IMR-90 (cell line): Measurements from ENCODE around the gene LRRK2. TPM values are rescaled to one million over a fixed set of nuclear protein-coding genes. Genes with fewer than 3 reads are reported as not detected.
A peak's percentile ranks its signal among the peaks of the same experiment; 100 is the strongest.

Source experiments
- ATAC-seq: fragments of 200-7000 bp; cut with Tn5 transposase; 2 replicates; pipeline ENCODE4 v1.9.1; 2020; ENCODE audit warnings: low read depth, mild to moderate bottlenecking, moderate library complexity
- BruUV-seq: library from RNA; stranded (reverse); fragments of 400-500 nt; replicated peaks from 2 replicates; lab custom pipeline; 2021; lab: Mats Ljungman, UMichigan
- CTCF ChIA-PET: fragments of 300-600 bp; formaldehyde crosslinking; extraction: SDS; loops from one replicate; lab custom pipeline; 2021; ENCODE audit warnings: antibody characterized with exemption; lab: Yijun Ruan, JAX
- POLR2A ChIA-PET: fragments of 300-600 bp; sonication (Branson Sonifier 250); formaldehyde crosslinking; loops from one replicate; lab custom pipeline; 2022; ENCODE audit warnings: antibody characterized with exemption; ENCODE audit not compliant: unreplicated experiment; lab: Charles Lee
- DNase-seq: peaks from one replicate; pipeline ENCODE4 v3.0.0; 2013
- H2AFZ ChIP-seq: replicated peaks from 2 replicates; pipeline ENCODE3; 2013; ENCODE audit warnings: low read length, mild to moderate bottlenecking; ENCODE audit not compliant: poor library complexity
- H2AK5ac ChIP-seq: 2 replicates; pipeline ENCODE4 v1.6.1; 2013; ENCODE audit warnings: low read depth, low read length, inconsistent platforms
- H2AK9ac ChIP-seq: replicated peaks from 2 replicates; pipeline ENCODE3; 2013; ENCODE audit warnings: mild to moderate bottlenecking, low read depth, low read length, moderate library complexity; ENCODE audit not compliant: poor library complexity
- H2BK120ac ChIP-seq: 2 replicates; pipeline ENCODE4 v1.6.1; 2013; ENCODE audit warnings: low read depth, low read length, inconsistent platforms
- H2BK15ac ChIP-seq: 3 replicates; pipeline ENCODE4 v1.6.1; 2013; ENCODE audit warnings: low read depth, low read length, inconsistent platforms
- H2BK20ac ChIP-seq: 2 replicates; pipeline ENCODE4 v1.6.1; 2013; ENCODE audit warnings: low read depth, mild to moderate bottlenecking, inconsistent platforms, low read length, moderate library complexity
- H2BK5ac ChIP-seq: 2 replicates; pipeline ENCODE4 v1.6.1; 2013; ENCODE audit warnings: mild to moderate bottlenecking, low read depth, low read length, inconsistent platforms; ENCODE audit not compliant: poor library complexity, severe bottlenecking
- H3K14ac ChIP-seq: replicated peaks from 2 replicates; pipeline ENCODE4 v1.6.1; 2013; ENCODE audit warnings: low read depth, low read length, inconsistent platforms
- H3K18ac ChIP-seq: 2 replicates; pipeline ENCODE4 v1.6.1; 2013; ENCODE audit warnings: low read depth, low read length, control low read depth
- H3K23ac ChIP-seq: 2 replicates; pipeline ENCODE4 v1.6.1; 2013; ENCODE audit warnings: low read depth, low read length, inconsistent platforms
- H3K27ac ChIP-seq: 2 replicates; pipeline ENCODE4 v1.5.1; 2013; ENCODE audit warnings: mild to moderate bottlenecking, control low read depth, low read length; ENCODE audit not compliant: insufficient read depth
- H3K27me3 ChIP-seq: 2 replicates; pipeline ENCODE4 v1.6.1; 2013; ENCODE audit warnings: low read length; ENCODE audit not compliant: control insufficient read depth, insufficient read depth
- H3K36me3 ChIP-seq: 2 replicates; pipeline ENCODE4 v1.6.1; 2013; ENCODE audit warnings: low read length, mixed read lengths; ENCODE audit not compliant: control insufficient read depth, insufficient read depth
- H3K4ac ChIP-seq: 2 replicates; pipeline ENCODE4 v1.6.1; 2013; ENCODE audit warnings: low read depth, low read length, inconsistent platforms
- H3K4me1 ChIP-seq: 2 replicates; pipeline ENCODE4 v1.6.1; 2013; ENCODE audit warnings: low read length, mixed read lengths; ENCODE audit not compliant: control insufficient read depth, insufficient read depth
- H3K4me2 ChIP-seq: 2 replicates; pipeline ENCODE4 v1.6.1; 2013; ENCODE audit warnings: low read depth, mild to moderate bottlenecking, control low read depth, low read length, moderate library complexity
- H3K4me3 ChIP-seq: 2 replicates; pipeline ENCODE4 v1.5.1; 2013; ENCODE audit warnings: low read depth, mild to moderate bottlenecking, control low read depth, low read length, moderate library complexity; ENCODE audit not compliant: insufficient read depth
- H3K56ac ChIP-seq: 2 replicates; pipeline ENCODE4 v1.6.1; 2013; ENCODE audit warnings: low read length, inconsistent platforms; ENCODE audit not compliant: insufficient read depth; ENCODE audit errors: extremely low read depth
- H3K79me1 ChIP-seq, 2 experiments: 2 replicates each; pipeline ENCODE4 v1.6.1; 2013; ENCODE audit warnings: low read length in 2 of 2, inconsistent platforms in 1 of 2, low read depth in 1 of 2
- H3K9ac ChIP-seq: 2 replicates; pipeline ENCODE4 v1.6.1; 2013; ENCODE audit warnings: low read depth, low read length, control low read depth
- H3K9me1 ChIP-seq: 2 replicates; pipeline ENCODE4 v1.6.1; 2013; ENCODE audit warnings: low read length, inconsistent platforms; ENCODE audit not compliant: insufficient read depth
- H3K9me3 ChIP-seq: 2 replicates; pipeline ENCODE4 v1.6.1; 2013; ENCODE audit warnings: low read length; ENCODE audit not compliant: control insufficient read depth, insufficient read depth
- H4K20me1 ChIP-seq: 2 replicates; pipeline ENCODE4 v1.6.1; 2013; ENCODE audit warnings: low read length, inconsistent platforms; ENCODE audit not compliant: insufficient read depth
- H4K5ac ChIP-seq: 2 replicates; pipeline ENCODE4 v1.6.1; 2013; ENCODE audit warnings: mild to moderate bottlenecking, low read depth, low read length, control low read depth
- H4K8ac ChIP-seq, 2 experiments: 2 replicates each; pipeline ENCODE4 v1.6.1; 2013; ENCODE audit warnings: low read depth in 2 of 2, low read length in 2 of 2, control low read depth in 1 of 2, inconsistent platforms in 1 of 2
- H4K91ac ChIP-seq: 2 replicates; pipeline ENCODE4 v1.6.1; 2013; ENCODE audit warnings: low read depth, low read length, inconsistent platforms; ENCODE audit not compliant: insufficient read depth
- CEBPB ChIP-seq: IDR thresholded peaks from 2 replicates; pipeline ENCODE4 v1.6.1; 2012; ENCODE audit warnings: low read depth, low read length, improper control_type of control experiment
- CHD1 ChIP-seq: IDR thresholded peaks from 2 replicates; pipeline ENCODE4 v1.6.1; 2012; ENCODE audit warnings: low read depth, low read length, improper control_type of control experiment
- POLR2A ChIP-seq: IDR thresholded peaks from 2 replicates; pipeline ENCODE4 v1.6.1; 2012; ENCODE audit warnings: mild to moderate bottlenecking, low read depth, low read length
- RFX5 ChIP-seq: IDR thresholded peaks from 2 replicates; pipeline ENCODE4 v1.8.0; 2012; ENCODE audit warnings: low read depth, mild to moderate bottlenecking, low read length, moderate library complexity
- dilution Hi-C: fragments of 300-500 bp; cut with HindIII; formaldehyde crosslinking; loops from one replicate; pipeline ENCODE4 v1.14.3; 2018; ENCODE audit warnings: low sequenced_read_pairs; ENCODE audit not compliant: unreplicated experiment
- in situ Hi-C: fragments of 300-500 bp; cut with MboI; formaldehyde crosslinking; loops from 3 replicates; pipeline ENCODE4 v1.14.3; 2019; ENCODE audit warnings: low sequenced_read_pairs, inconsistent platforms, mixed read lengths
- intact Hi-C: fragments of 100-400 bp; cut with micrococcal nuclease; formaldehyde crosslinking; loops from 2 replicates; pipeline ENCODE4 v1.10.0; 2022
- polyA plus RNA-seq, 3 experiments: library from polyadenylated mRNA; depleted of rRNA; stranded (reverse); fragments of >200 nt; gene quantifications; 2 replicates each; pipeline ENCODE4 v1.2.3, GENCODE V29; 2012; ENCODE audit warnings: low replicate concordance in 1 of 3
- total RNA-seq: library from RNA; depleted of rRNA; stranded (reverse); fragments of >200 nt; gene quantifications from 2 replicates; pipeline ENCODE4 v1.2.3, GENCODE V29; 2012

LRRK2 gene
- total and polyA plus RNA-seq, 2 of the 4 experiments (the other 2 are of a cell fraction), result 0.17 to 0.54 TPM

DNA sequence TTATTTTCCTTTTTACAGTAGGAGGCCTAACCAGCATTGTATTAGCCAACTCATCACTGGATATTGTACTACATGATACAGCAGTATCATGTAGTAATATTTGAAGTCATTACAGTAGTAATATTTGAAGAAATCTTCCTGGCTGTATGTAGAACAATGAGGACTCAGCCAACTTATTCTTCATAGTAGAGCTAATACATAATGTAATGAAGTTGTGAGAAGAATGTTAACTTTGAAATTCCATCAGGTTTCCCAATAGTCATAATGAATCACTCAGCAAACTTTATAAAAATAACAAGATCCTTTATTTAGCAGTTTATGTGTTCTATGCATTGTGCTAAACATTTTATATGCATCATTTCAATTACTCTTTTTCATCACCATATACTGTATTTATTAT, 61.8 kb downstream of the LRRK2 start:
- Histone ChIP-seq H3K9me3 (no peaks in the 10 kb centered on the region), H4K91ac (no peak overlapping the region), H3K4me2 (no peak overlapping the region), H2BK15ac (no peak overlapping the region), H3K27me3 (no peaks in the 10 kb centered on the region), H3K56ac (no peak overlapping the region), H4K20me1 (no peaks in the 10 kb centered on the region), H3K23ac (no peak overlapping the region), H3K4me1 (no peaks in the 10 kb centered on the region), H2BK20ac (no peak overlapping the region), H3K4me3 (no peak overlapping the region), H2BK5ac (no peak overlapping the region), H3K36me3 (no peaks in the 10 kb centered on the region), H2AK5ac (no peak overlapping the region), H2BK120ac (no peak overlapping the region), H3K27ac (no peak overlapping the region), H2AK9ac (no peak overlapping the region), H4K8ac (no peak overlapping the region), H3K9ac (no peak overlapping the region), H3K14ac (no peak overlapping the region), H4K5ac (no peak overlapping the region), H3K9me1 (no peaks in the 10 kb centered on the region), H3K18ac (no peak overlapping the region), H3K79me1 (no peaks in the 10 kb centered on the region), H2AFZ (no peak overlapping the region), H3K4ac (no peak overlapping the region)
- in situ Hi-C loops (no loop called here), dilution Hi-C loops (no loop called here), intact Hi-C loops (no loop called here)
- no peak for DNase-seq
- no TSS peak for BruUV-seq
- TF ChIP-seq RFX5 (no peak), CEBPB (0 out of 2 replicates have a peak, but pooled peaks have one; percentile 10), POLR2A (no peak), CHD1 (no peak)
- CTCF ChIA-PET, result no interaction called here
- POLR2A ChIA-PET, result no interaction called here
- ATAC-seq, result no peak
